GM15510 (cell line): ENCODE results near the gene EXOSC10.

Source experiments
- POLR2A ChIP-seq: IDR thresholded peaks from 3 replicates; pipeline ENCODE4 v1.6.1; 2011; ENCODE audit warnings: borderline replicate concordance; ENCODE audit not compliant: insufficient read length; ENCODE audit errors: extremely low read depth

EXOSC10 gene

DNA sequence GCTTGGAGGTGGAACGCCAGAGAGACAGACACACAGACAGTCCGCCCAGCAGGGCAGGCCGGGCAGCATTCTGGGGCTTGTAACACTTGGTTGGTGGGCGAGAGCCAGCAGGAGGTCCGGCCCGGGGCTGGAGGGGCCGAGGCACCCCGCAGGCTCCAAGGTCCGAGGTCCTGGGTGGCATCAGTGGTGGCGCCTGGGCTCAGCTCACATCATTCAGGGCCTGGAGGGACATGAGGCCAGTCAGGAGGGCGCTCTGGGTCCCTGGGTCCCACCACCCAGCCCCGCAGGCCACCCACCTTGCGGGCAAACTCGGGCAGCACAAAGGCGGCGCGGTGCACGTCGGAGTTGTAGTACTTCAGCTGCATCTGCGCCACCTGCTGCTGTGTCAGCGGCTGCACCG is 45.0 kb downstream of the EXOSC10 start:
- no peak for TF ChIP-seq POLR2A

- TF ChIP-seq POLR2A, result no peak
Measured at GRCh38 chr1:11054181-11054580, 45.5 kb downstream of the EXOSC10 start.

DNA sequence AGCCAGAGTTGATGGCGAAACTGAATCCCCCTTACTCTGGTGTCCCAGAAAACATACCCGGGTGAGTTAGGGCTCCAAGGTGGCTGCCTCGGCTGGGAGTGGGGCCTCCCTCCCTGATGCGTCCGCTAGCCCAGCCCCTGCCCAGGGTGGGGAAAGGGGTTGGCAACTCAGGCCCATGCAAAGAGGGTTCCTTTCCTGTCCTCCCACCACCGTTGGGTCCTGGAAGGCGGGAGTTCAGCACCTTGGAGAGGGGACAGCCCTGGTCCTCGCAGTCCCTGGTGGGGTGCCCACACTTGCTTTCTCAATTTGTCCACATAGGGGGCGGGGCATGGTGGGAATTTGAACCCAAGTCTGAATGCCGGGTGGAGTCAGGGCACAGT is 45.9 kb downstream of the EXOSC10 start:
- TF ChIP-seq POLR2A, result no peak

DNA sequence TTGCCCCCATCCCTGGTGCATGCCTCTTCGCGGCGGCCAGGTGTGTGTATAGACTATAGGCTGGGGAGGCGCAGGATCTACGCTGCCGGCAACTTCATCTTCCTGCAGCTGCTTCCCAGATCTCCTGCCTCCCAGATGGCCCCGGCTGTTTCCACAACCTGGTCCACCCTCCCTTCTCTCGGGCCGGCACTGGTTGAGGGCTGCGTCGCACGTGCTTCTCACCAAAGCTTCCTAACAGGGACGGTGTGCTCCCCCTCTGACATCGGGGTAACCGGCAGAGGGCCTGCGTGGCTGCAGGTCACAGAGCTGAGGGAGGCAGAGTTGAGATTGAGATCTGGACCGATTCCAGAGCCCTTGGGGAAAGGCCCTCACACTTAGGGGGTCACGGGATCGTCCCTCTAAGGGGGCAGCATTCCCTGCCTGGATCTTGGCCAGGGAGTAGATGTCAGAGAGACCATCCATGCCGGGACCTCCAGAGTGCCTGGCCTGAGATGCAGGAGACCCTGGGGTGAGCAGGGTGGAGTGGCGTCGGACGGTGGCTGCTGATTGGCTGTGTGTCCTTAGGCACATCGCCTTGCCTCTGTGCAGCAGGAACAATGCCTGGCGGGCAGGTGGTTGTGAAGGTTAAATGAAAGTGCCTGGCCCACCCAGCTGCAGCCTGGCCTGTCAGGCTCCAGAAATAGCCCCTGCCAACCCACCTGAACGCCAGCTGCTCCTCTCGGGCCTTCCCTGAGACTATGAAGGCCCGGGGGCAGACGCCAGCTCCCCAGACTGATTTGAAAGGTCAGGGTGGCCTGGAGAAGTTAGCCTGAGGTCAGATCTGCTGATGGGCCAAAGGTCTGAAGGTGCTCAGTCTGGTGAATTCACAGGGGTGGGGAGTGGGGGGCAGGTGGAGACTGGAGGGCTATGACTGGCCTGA is 46.6 kb downstream of the EXOSC10 start:
- TF ChIP-seq POLR2A, result no peak

GRCh38 chr1:11051781-11052511 is 47.7 kb downstream of the EXOSC10 start:
- TF ChIP-seq POLR2A, result no peak

- TF ChIP-seq POLR2A, result no peak
Measured at GRCh38 chr1:11046625-11047365, 52.9 kb downstream of the EXOSC10 start, which contains the start of gene MASP2. MASP2 (minus strand) TSS chr1:11047239; CDS start chr1:11047207, 32 bp downstream.

DNA sequence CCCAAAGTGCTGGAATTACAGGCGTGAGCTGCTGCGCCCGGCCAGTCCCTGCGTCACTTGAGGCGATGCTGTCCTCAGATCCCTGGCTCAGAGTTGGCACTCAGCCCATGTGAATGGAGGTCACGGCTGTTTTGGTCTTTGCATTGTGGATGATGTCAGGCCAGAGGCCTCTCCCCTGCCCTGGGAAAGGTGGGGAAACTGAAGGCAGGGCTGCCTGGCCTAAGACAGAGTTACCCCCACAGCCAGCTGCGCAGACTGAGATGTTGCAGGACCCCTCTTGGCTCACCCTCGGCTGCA is 53.5 kb downstream of the EXOSC10 start:
- TF ChIP-seq POLR2A, result no peak

GRCh38 chr1:11045428-11046269 is 54.0 kb downstream of the EXOSC10 start:
- no peak for TF ChIP-seq POLR2A

GRCh38 chr1:11044849-11045427 is 54.7 kb downstream of the EXOSC10 start:
- TF ChIP-seq POLR2A, result no peak

GRCh38 chr1:11044086-11044848 is 55.4 kb downstream of the EXOSC10 start:
- TF ChIP-seq POLR2A, result no peak

- TF ChIP-seq POLR2A, result no peak
Measured at GRCh38 chr1:11042995-11043874, 56.4 kb downstream of the EXOSC10 start.

- no peak for TF ChIP-seq POLR2A
Measured at GRCh38 chr1:11042065-11042464, 57.6 kb downstream of the EXOSC10 start.
